Erythroblast (primary cell): ENCODE data around the gene PTPRN2.

Experiments used
- GATA1 ChIP-seq: IDR thresholded peaks from 2 replicates; pipeline ENCODE4 v1.6.1; 2011; ENCODE audit warnings: low read depth, mild to moderate bottlenecking, control low read depth, low read length, moderate library complexity
- POLR2A ChIP-seq: IDR thresholded peaks from 2 replicates; pipeline ENCODE4 v1.6.1; 2011; ENCODE audit warnings: mild to moderate bottlenecking, low read length

GRCh38 chr7:157543276-157543675 lies 1044.3 kb downstream of the PTPRN2 start:
- TF ChIP-seq POLR2A (no peak), GATA1 (no peak)
